Measurements from ENCODE around the gene DLX2. TPM values are rescaled to one million over a fixed set of nuclear protein-coding genes. Genes with fewer than 3 reads are reported as not detected.
"Not testable (repeated sequence)": the region's sequence is repeated elsewhere in the genome, so short reads cannot be mapped to it uniquely, and the experiment has no call there.

The DLX2 gene
- total RNA-seq, 1 donor from 2014 or later, result 17.6 TPM

GRCh38 chr2:172128484-172128883 is 25.8 kb upstream of the DLX2 start:
- Mint-ChIP-seq H3K36me3 (ENCODE audit: unreplicated experiment) (no peaks in the 10 kb centered on the region), H3K27ac (ENCODE audit: unreplicated experiment) (no peak overlapping the region), H3K27me3 (ENCODE audit: unreplicated experiment) (peaks cover under 1% of the 10 kb centered on the region), H3K4me1 (ENCODE audit: unreplicated experiment) (no peaks in the 10 kb centered on the region), H3K4me3 (ENCODE audit: unreplicated experiment) (no peak overlapping the region), H3K9me3 (ENCODE audit: unreplicated experiment) (peaks cover 5% of the 10 kb centered on the region)
- no peak for TF ChIP-seq CTCF (IDR thresholded peaks at IDR 0.05)
- DNase-seq (ENCODE audit: extremely low spot score, unreplicated experiment), result no peak

- no peak overlapping the region for H3K27ac Mint-ChIP-seq (ENCODE audit: unreplicated experiment)
- H3K4me3 Mint-ChIP-seq (ENCODE audit: unreplicated experiment), result no peak overlapping the region
These were observed 17.4 kb upstream of the DLX2 start for GRCh38 chr2:172120118-172120517.

GRCh38 chr2:172119089-172119488 is 16.4 kb upstream of the DLX2 start:
- no peak for DNase-seq (ENCODE audit: extremely low spot score, unreplicated experiment)
- Mint-ChIP-seq H3K4me1 (ENCODE audit: unreplicated experiment) (peaks cover 7% of the 10 kb centered on the region), H3K4me3 (ENCODE audit: unreplicated experiment) (no peak overlapping the region), H3K36me3 (ENCODE audit: unreplicated experiment) (no peaks in the 10 kb centered on the region), H3K27me3 (ENCODE audit: unreplicated experiment) (no peaks in the 10 kb centered on the region), H3K9me3 (ENCODE audit: unreplicated experiment) (no peaks in the 10 kb centered on the region), H3K27ac (ENCODE audit: unreplicated experiment) (no peak overlapping the region)
- TF ChIP-seq CTCF (IDR thresholded peaks at IDR 0.05), result no peak

More at GRCh38 chr2:172120118-172120517, 17.4 kb upstream of the DLX2 start:
- peaks cover 7% of the 10 kb centered on the region for H3K4me1 Mint-ChIP-seq (ENCODE audit: unreplicated experiment)
- no peaks in the 10 kb centered on the region for H3K9me3 Mint-ChIP-seq (ENCODE audit: unreplicated experiment)
- no peak for DNase-seq (ENCODE audit: extremely low spot score, unreplicated experiment)
- TF ChIP-seq CTCF (IDR thresholded peaks at IDR 0.05), result no peak
- H3K36me3 Mint-ChIP-seq (ENCODE audit: unreplicated experiment), result no peaks in the 10 kb centered on the region
- no peaks in the 10 kb centered on the region for H3K27me3 Mint-ChIP-seq (ENCODE audit: unreplicated experiment)

GRCh38 chr2:172116107-172116506 is 13.4 kb upstream of the DLX2 start:
- no peak for DNase-seq (ENCODE audit: extremely low spot score, unreplicated experiment)
- H3K27me3 Mint-ChIP-seq (ENCODE audit: unreplicated experiment), result no peaks in the 10 kb centered on the region
- peaks cover 7% of the 10 kb centered on the region for H3K4me1 Mint-ChIP-seq (ENCODE audit: unreplicated experiment)
- H3K36me3 Mint-ChIP-seq (ENCODE audit: unreplicated experiment), result no peaks in the 10 kb centered on the region
- H3K27ac Mint-ChIP-seq (ENCODE audit: unreplicated experiment), result no peak overlapping the region
- no peak overlapping the region for H3K4me3 Mint-ChIP-seq (ENCODE audit: unreplicated experiment)
- no peak for TF ChIP-seq CTCF (IDR thresholded peaks at IDR 0.05)
- H3K9me3 Mint-ChIP-seq (ENCODE audit: unreplicated experiment), result no peaks in the 10 kb centered on the region

- H3K4me3 Mint-ChIP-seq (ENCODE audit: unreplicated experiment), result no peak overlapping the region
- peaks cover 7% of the 10 kb centered on the region for H3K4me1 Mint-ChIP-seq (ENCODE audit: unreplicated experiment)
- no peak for DNase-seq (ENCODE audit: extremely low spot score, unreplicated experiment)
- H3K36me3 Mint-ChIP-seq (ENCODE audit: unreplicated experiment), result no peaks in the 10 kb centered on the region
- no peaks in the 10 kb centered on the region for H3K9me3 Mint-ChIP-seq (ENCODE audit: unreplicated experiment)
- no peak for TF ChIP-seq CTCF (IDR thresholded peaks at IDR 0.05)
- no peak overlapping the region for H3K27ac Mint-ChIP-seq (ENCODE audit: unreplicated experiment)
- no peaks in the 10 kb centered on the region for H3K27me3 Mint-ChIP-seq (ENCODE audit: unreplicated experiment)
These were observed 11.9 kb upstream of the DLX2 start for GRCh38 chr2:172114579-172114978.

GRCh38 chr2:172114176-172114575 is 11.5 kb upstream of the DLX2 start:
- not testable (repeated sequence) for H3K27ac Mint-ChIP-seq (ENCODE audit: unreplicated experiment); H3K4me3 Mint-ChIP-seq (ENCODE audit: unreplicated experiment); H3K9me3 Mint-ChIP-seq (ENCODE audit: unreplicated experiment); H3K36me3 Mint-ChIP-seq (ENCODE audit: unreplicated experiment); DNase-seq (ENCODE audit: extremely low spot score, unreplicated experiment); H3K4me1 Mint-ChIP-seq (ENCODE audit: unreplicated experiment); H3K27me3 Mint-ChIP-seq (ENCODE audit: unreplicated experiment)

Data from osteocyte (in vitro differentiated cells).